CD4-positive, alpha-beta T cell treated with Interleukin-15 for 1 hour (primary cell): ENCODE measurements around the gene ESPNL.
A peak's percentile ranks its signal among the peaks of the same experiment; 100 is the strongest.

Experiments
- DNase-seq: peaks from one replicate; pipeline ENCODE4 v3.0.0-alpha.2; 2020

Gene ESPNL

GRCh38 chr2:238130111-238130695 is 30.1 kb downstream of the ESPNL start:
- DNase-seq: no peak

GRCh38 chr2:238130696-238131628 is 30.8 kb downstream of the ESPNL start:
- no peak for DNase-seq

GRCh38 chr2:238131761-238132462 is 31.8 kb downstream of the ESPNL start:
- DNase-seq: no peak

- DNase-seq: no peak
Observed at GRCh38 chr2:238132463-238133450, 32.6 kb downstream of the ESPNL start.

GRCh38 chr2:238133499-238134392 is 33.6 kb downstream of the ESPNL start:
- DNase-seq: no peak

GRCh38 chr2:238134393-238134785 is 34.2 kb downstream of the ESPNL start:
- DNase-seq: no peak

GRCh38 chr2:238135601-238136150 is 35.5 kb downstream of the ESPNL start:
- DNase-seq: no peak

- DNase-seq: peak; percentile 76
Observed at GRCh38 chr2:238136820-238137537, 36.8 kb downstream of the ESPNL start.

- DNase-seq: no peak
Observed at GRCh38 chr2:238137885-238138284, 37.7 kb downstream of the ESPNL start.

GRCh38 chr2:238138331-238139195 is 38.4 kb downstream of the ESPNL start, which contains the start of gene KLHL30:
Gene KLHL30 (plus strand): TSS chr2:238138668. CDS start chr2:238140755, 2,087 bp downstream.
- DNase-seq: no peak

GRCh38 chr2:238139196-238140039 is 39.3 kb downstream of the ESPNL start:
- no peak for DNase-seq

- no peak for DNase-seq
Observed at GRCh38 chr2:238140040-238140439, 39.9 kb downstream of the ESPNL start.

GRCh38 chr2:238140721-238141540 is 40.8 kb downstream of the ESPNL start:
- DNase-seq: no peak

- peak; percentile 37 for DNase-seq
Observed at GRCh38 chr2:238141541-238142318, 41.6 kb downstream of the ESPNL start.

- DNase-seq: no peak
Observed at GRCh38 chr2:238142382-238143205, 42.5 kb downstream of the ESPNL start.
